ENCODE measurements around the gene SBNO2. TPM values are rescaled to one million over a fixed set of nuclear protein-coding genes. Genes with fewer than 3 reads are reported as not detected.

Gene SBNO2
- total RNA-seq, 1 donor from 2014 or later = 32.5 TPM

DNA sequence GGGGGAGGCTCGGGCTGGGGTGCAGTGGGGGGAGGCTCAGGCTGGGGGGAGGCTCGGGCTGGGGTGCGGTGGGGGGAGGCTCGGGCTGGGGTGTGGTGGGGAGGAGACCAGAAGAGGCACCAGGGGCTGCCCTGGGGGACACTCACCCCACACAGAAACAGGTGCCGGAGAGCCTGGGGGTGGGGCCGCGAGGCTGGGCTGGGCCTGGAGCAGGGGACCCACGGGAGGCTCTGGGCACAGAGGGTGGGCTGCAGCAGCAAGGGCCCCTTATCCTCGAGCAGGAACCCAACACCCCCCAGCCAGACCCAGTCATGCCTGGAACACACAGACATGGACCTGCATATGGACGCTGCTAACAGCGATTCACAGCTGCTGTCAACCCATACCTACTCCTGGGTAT, 35.9 kb downstream of the SBNO2 start:
- no peak for DNase-seq (ENCODE audit: low read depth, low spot score)
- H3K9me3 Mint-ChIP-seq = peaks cover 4% of the 10 kb centered on the region
- H3K27ac Mint-ChIP-seq (ENCODE audit: unreplicated experiment) = no peak overlapping the region
- TF ChIP-seq, protein P1, sequence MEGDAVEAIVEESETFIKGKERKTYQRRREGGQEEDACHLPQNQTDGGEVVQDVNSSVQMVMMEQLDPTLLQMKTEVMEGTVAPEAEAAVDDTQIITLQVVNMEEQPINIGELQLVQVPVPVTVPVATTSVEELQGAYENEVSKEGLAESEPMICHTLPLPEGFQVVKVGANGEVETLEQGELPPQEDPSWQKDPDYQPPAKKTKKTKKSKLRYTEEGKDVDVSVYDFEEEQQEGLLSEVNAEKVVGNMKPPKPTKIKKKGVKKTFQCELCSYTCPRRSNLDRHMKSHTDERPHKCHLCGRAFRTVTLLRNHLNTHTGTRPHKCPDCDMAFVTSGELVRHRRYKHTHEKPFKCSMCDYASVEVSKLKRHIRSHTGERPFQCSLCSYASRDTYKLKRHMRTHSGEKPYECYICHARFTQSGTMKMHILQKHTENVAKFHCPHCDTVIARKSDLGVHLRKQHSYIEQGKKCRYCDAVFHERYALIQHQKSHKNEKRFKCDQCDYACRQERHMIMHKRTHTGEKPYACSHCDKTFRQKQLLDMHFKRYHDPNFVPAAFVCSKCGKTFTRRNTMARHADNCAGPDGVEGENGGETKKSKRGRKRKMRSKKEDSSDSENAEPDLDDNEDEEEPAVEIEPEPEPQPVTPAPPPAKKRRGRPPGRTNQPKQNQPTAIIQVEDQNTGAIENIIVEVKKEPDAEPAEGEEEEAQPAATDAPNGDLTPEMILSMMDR (conservative IDR thresholded peaks at IDR 0.05) = no peak
- peaks cover 21% of the 10 kb centered on the region for H3K36me3 Mint-ChIP-seq (ENCODE audit: low read depth)
- H3K27me3 Mint-ChIP-seq (ENCODE audit: low read depth) = no peaks in the 10 kb centered on the region
- no peaks in the 10 kb centered on the region for H3K4me1 Mint-ChIP-seq
- no peak overlapping the region for H3K4me3 Mint-ChIP-seq

- Mint-ChIP-seq H3K9me3 (no peaks in the 10 kb centered on the region), H3K27ac (ENCODE audit: unreplicated experiment) (no peak overlapping the region), H3K27me3 (ENCODE audit: low read depth) (no peaks in the 10 kb centered on the region), H3K4me3 (peak overlapping the region; percentile 36), H3K36me3 (ENCODE audit: low read depth) (peaks cover 12% of the 10 kb centered on the region), H3K4me1 (no peaks in the 10 kb centered on the region)
- DNase-seq (ENCODE audit: low read depth, low spot score) = no peak
- TF ChIP-seq, protein P1 (conservative IDR thresholded peaks at IDR 0.05) = no peak
Measured at GRCh38 chr19:1136621-1137317, 37.3 kb downstream of the SBNO2 start.

DNA sequence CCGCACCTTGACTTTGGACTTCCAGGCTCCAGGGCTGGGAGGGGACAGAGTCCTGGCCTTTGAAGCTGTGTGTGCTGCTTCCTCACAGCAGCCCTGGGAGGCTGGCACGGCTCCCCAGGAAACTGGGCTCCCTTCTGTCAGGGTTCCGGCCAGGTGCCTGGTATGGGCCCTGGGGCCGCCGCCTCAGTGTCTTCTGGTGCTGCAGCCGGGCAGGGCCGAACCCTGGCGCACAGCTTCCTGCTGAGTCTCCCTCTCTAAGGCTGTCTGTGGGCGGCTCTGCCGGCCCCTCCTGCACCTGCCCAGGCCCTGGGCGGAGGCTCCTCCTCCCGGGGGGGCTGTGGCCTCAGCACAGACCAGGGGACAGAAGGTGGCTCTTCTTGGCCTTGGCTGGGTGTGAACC, 37.9 kb downstream of the SBNO2 start:
- Mint-ChIP-seq H3K27ac (ENCODE audit: unreplicated experiment) (no peak overlapping the region), H3K27me3 (ENCODE audit: low read depth) (no peaks in the 10 kb centered on the region), H3K9me3 (no peaks in the 10 kb centered on the region), H3K4me1 (no peaks in the 10 kb centered on the region), H3K36me3 (ENCODE audit: low read depth) (peaks cover 12% of the 10 kb centered on the region), H3K4me3 (peak overlapping the region; percentile 36)
- DNase-seq (ENCODE audit: low read depth, low spot score) = no peak
- TF ChIP-seq, protein P1 (conservative IDR thresholded peaks at IDR 0.05) = no peak

GRCh38 chr19:1135454-1135853, 38.6 kb downstream of the SBNO2 start:
- Mint-ChIP-seq H3K27ac (ENCODE audit: unreplicated experiment) (no peak overlapping the region), H3K36me3 (ENCODE audit: low read depth) (peaks cover 10% of the 10 kb centered on the region), H3K4me1 (no peaks in the 10 kb centered on the region), H3K27me3 (ENCODE audit: low read depth) (no peaks in the 10 kb centered on the region), H3K4me3 (no peak overlapping the region), H3K9me3 (no peaks in the 10 kb centered on the region)
- TF ChIP-seq, protein P1 (conservative IDR thresholded peaks at IDR 0.05) = no peak
- DNase-seq (ENCODE audit: low read depth, low spot score) = no peak

GRCh38 chr19:1134431-1134830, 39.6 kb downstream of the SBNO2 start:
- Mint-ChIP-seq H3K4me3 (no peak overlapping the region), H3K9me3 (no peaks in the 10 kb centered on the region), H3K4me1 (no peaks in the 10 kb centered on the region), H3K27me3 (ENCODE audit: low read depth) (no peaks in the 10 kb centered on the region), H3K27ac (ENCODE audit: unreplicated experiment) (no peak overlapping the region), H3K36me3 (ENCODE audit: low read depth) (peaks cover 5% of the 10 kb centered on the region)
- TF ChIP-seq, protein P1 (conservative IDR thresholded peaks at IDR 0.05) = no peak
- no peak for DNase-seq (ENCODE audit: low read depth, low spot score)

Data from neural crest cell (in vitro differentiated cells).